ENCODE measurements around the gene BRD2.

BRD2 gene

DNA sequence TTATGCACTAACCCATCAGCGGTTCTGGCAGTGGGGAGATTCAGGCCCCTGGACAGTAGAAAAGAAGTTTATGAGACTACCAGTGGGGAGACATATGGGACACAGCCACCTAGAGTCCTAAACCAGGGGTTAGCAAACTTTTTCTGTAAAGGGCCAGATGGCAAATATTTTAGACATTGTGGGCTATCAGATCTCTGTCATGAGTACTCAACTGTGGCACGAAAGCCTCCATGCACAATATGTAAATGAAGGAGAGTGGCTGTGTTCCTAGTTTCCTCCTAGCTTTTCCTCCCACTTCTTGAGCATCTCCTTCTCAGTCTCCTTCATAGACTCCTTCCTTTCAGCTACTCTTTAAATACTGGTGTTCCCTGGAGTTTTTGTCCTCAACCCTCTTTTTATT is 12.2 kb upstream of the BRD2 start:
- TF ChIP-seq, protein P1, sequence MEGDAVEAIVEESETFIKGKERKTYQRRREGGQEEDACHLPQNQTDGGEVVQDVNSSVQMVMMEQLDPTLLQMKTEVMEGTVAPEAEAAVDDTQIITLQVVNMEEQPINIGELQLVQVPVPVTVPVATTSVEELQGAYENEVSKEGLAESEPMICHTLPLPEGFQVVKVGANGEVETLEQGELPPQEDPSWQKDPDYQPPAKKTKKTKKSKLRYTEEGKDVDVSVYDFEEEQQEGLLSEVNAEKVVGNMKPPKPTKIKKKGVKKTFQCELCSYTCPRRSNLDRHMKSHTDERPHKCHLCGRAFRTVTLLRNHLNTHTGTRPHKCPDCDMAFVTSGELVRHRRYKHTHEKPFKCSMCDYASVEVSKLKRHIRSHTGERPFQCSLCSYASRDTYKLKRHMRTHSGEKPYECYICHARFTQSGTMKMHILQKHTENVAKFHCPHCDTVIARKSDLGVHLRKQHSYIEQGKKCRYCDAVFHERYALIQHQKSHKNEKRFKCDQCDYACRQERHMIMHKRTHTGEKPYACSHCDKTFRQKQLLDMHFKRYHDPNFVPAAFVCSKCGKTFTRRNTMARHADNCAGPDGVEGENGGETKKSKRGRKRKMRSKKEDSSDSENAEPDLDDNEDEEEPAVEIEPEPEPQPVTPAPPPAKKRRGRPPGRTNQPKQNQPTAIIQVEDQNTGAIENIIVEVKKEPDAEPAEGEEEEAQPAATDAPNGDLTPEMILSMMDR (IDR thresholded peaks at IDR 0.05; ENCODE audit: borderline replicate concordance, insufficient read depth, low read depth, low read length): no peak
- no peak overlapping the region for H3K4me3 ChIP-seq (ENCODE audit: low read depth, low read length)

DNA sequence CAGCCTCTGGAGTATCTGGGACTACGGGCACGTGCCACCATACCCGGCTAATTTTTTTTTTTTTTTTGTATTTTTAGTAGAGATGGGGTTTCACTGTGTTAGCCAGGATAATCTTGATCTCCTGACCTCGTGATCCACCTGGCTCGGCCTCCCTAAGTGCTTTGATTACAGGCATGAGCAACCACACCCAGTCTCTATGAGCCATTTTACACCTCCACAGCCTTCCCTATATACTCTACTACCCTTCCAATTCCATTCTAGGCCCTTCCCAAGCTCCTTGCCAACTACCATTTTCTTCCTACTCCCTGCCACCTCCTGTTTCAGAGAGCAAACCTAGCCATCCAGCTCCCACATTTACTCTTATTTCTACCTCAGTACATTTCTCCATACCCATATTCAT is 7.8 kb upstream of the BRD2 start:
- TF ChIP-seq, protein P1 (IDR thresholded peaks at IDR 0.05; ENCODE audit: borderline replicate concordance, insufficient read depth, low read depth, low read length): no peak
- H3K4me3 ChIP-seq (ENCODE audit: low read depth, low read length): no peak overlapping the region

DNA sequence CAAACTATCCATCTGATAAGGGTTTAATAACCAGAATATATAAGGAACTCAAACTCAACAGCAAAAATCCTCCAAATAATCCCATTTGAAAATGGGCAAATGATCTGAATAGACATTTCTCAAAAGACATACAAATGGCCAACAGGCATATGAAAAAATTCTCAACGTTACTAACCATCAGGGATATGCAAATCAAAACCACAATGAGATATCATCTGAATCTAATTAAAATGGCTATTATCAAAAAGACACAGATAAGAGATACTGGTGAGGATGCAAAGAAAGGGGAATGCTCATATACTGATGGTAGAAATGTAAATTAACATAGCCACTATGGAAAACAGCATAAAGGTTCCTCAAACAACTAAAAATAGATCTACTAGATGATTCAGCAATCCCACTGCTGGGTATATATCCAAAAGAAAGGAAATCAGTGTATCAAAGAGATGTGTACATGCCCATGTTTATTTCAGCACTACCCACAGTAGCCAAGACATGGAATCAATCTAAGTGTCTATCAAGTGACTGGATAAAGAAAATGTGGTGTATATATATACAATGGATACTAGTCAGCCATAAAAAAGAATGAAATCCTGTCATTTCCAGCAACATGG is 6.1 kb upstream of the BRD2 start:
- no peak overlapping the region for H3K4me3 ChIP-seq (ENCODE audit: low read depth, low read length)
- TF ChIP-seq, protein P1 (IDR thresholded peaks at IDR 0.05; ENCODE audit: borderline replicate concordance, insufficient read depth, low read depth, low read length): no peak

DNA sequence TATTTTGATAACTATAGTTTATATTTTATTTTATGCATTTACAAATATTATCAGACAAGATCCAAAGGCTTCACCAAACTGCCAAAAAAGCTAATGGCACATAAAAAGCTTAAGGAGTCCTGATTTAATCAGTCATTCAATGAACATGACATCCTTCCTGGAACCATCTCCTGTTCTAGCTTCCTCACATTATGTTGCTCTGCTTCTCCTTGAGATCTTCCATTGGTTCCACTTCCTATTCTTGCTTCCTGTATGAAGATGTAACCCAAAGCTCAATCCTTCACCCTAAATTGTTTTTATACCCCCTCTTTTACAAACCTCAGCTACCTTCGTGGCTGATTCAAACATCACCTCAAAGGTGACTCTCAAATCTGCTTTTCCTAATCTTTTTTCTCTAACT is 4.5 kb upstream of the BRD2 start:
- TF ChIP-seq, protein P1 (IDR thresholded peaks at IDR 0.05; ENCODE audit: borderline replicate concordance, insufficient read depth, low read depth, low read length): no peak

DNA sequence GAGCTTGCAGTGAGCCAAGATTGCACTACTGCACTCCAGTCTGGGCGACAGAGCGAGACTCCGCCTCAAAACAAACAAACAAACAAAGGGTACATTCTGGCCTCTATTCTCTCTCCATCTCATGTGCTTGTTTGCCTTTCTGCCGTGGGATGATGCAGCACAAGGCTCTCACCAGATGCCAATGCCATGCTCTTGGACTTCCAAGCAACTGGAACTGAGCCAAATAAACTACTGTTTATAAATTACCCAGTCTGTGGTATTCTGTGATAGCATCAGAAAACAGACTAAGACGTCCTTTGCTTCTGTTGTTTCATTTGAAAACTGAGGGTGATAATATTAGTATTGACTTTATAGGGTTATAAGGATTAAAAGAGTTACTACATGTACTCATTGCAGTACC is 3.6 kb upstream of the BRD2 start:
- TF ChIP-seq, protein P1 (IDR thresholded peaks at IDR 0.05; ENCODE audit: borderline replicate concordance, insufficient read depth, low read depth, low read length): no peak
- no peak overlapping the region for H3K4me3 ChIP-seq (ENCODE audit: low read depth, low read length)

More for the DNA sequence above, 4.5 kb upstream of the BRD2 start:
- no peak overlapping the region for H3K4me3 ChIP-seq (ENCODE audit: low read depth, low read length)

GRCh38 chr6:32967151-32968091 is 973 bp upstream of the BRD2 start:
- H3K4me3 ChIP-seq (ENCODE audit: low read depth, low read length): peak overlapping the region; percentile 70
- TF ChIP-seq, protein P1 (IDR thresholded peaks at IDR 0.05; ENCODE audit: borderline replicate concordance, insufficient read depth, low read depth, low read length): peak; percentile 58
